Umbilical cord (tissue), 1 donor: ENCODE data around the gene FAXC. TPM values are rescaled to one million over a fixed set of nuclear protein-coding genes. Genes with fewer than 3 reads are reported as not detected.

Source experiments
- total RNA-seq: library from RNA; depleted of rRNA; stranded (reverse); fragments of >200 nt; gene quantifications from one replicate; pipeline ENCODE4 v1.2.3, GENCODE V29; 2014; ENCODE audit warnings: low replicate concordance; ENCODE audit not compliant: insufficient read depth

The FAXC gene
- total RNA-seq, 1 donor from 2014 or later, result 5.3 TPM

Other genes with a start within 250 kb of the FAXC start
- gene COQ3, start 44.5 kb upstream of the FAXC start, total RNA-seq, result 0.96 TPM
- gene PNISR, start 75.6 kb upstream of the FAXC start, total RNA-seq, result 92.7 TPM
- gene USP45, start 165.7 kb upstream of the FAXC start, total RNA-seq, result 5.5 TPM
- gene CCNC, start 219.0 kb upstream of the FAXC start, total RNA-seq, result 100 TPM